CD14-positive monocyte (primary cell): ENCODE data around the gene MCRIP1. TPM values are rescaled to one million over a fixed set of nuclear protein-coding genes. Genes with fewer than 3 reads are reported as not detected.

Experiments
- DNase-seq, 3 donors: peaks; one replicate each; pipeline ENCODE4 v3.0.0-alpha.2; 2011 to 2022
- H2AFZ ChIP-seq: 2 replicates; pipeline ENCODE4 v1.6.0; 2012; ENCODE audit warnings: mild to moderate bottlenecking, low read depth, low read length, inconsistent platforms; ENCODE audit not compliant: insufficient read depth, poor library complexity, severe bottlenecking
- H3K27ac ChIP-seq, 2 donors: 1 replicate in 1 of 2; 2 replicates in 1 of 2; pipeline ENCODE4 v1.5.1; 2012 to 2013; ENCODE audit warnings: low read length in 2 of 2, control low read depth in 1 of 2, inconsistent platforms in 1 of 2, low read depth in 1 of 2, mild to moderate bottlenecking in 1 of 2
- H3K27me3 ChIP-seq, 2 donors: one replicate each; pipeline versions ENCODE4 v1.6.0 to v1.6.1; 2011 to 2013; ENCODE audit warnings: low read length in 2 of 2; ENCODE audit not compliant: control insufficient read depth in 2 of 2, insufficient read depth in 2 of 2
- H3K36me3 ChIP-seq, 2 donors: replicated peaks in 1 of 2; 1 replicate in 1 of 2; 2 replicates in 1 of 2; pipeline versions ENCODE4 v1.5.1 to v1.6.1; 2012 to 2013; ENCODE audit warnings: low read length in 2 of 2, control low read depth in 1 of 2, inconsistent platforms in 1 of 2, mild to moderate bottlenecking in 1 of 2; ENCODE audit not compliant: insufficient read depth in 2 of 2, control insufficient read depth in 1 of 2
- H3K4me1 ChIP-seq, 2 donors: 1 replicate in 1 of 2; 2 replicates in 1 of 2; pipeline versions ENCODE4 v1.5.1 to v1.6.1; 2012 to 2013; ENCODE audit warnings: low read length in 2 of 2, control low read depth in 1 of 2, inconsistent platforms in 1 of 2, mild to moderate bottlenecking in 1 of 2, moderate library complexity in 1 of 2; ENCODE audit not compliant: insufficient read depth in 2 of 2, control insufficient read depth in 1 of 2
- H3K4me2 ChIP-seq: replicated peaks from 2 replicates; pipeline ENCODE3; 2012; ENCODE audit warnings: low read length, moderate library complexity, mild to moderate bottlenecking; ENCODE audit not compliant: poor library complexity, severe bottlenecking; ENCODE audit errors: extremely low read depth
- H3K4me3 ChIP-seq, 3 experiments: fragments of 200-600 bp in 1 of 3; sonication (generic) in 1 of 3; replicated peaks in 1 of 3; 1 replicate in 2 of 3; 2 replicates in 1 of 3; pipeline ENCODE4 v1.5.1; 2011 to 2013; ENCODE audit warnings: low read length in 3 of 3, mild to moderate bottlenecking in 3 of 3, control low read depth in 2 of 3, low read depth in 2 of 3, inconsistent platforms in 1 of 3, moderate library complexity in 1 of 3
- H3K79me2 ChIP-seq: 2 replicates; pipeline ENCODE4 v1.6.0; 2012; ENCODE audit warnings: mild to moderate bottlenecking, control low read depth, inconsistent platforms, low read length, moderate library complexity; ENCODE audit not compliant: insufficient read depth
- H3K9ac ChIP-seq: 2 replicates; pipeline ENCODE4 v1.6.0; 2017; ENCODE audit warnings: low read length, mild to moderate bottlenecking; ENCODE audit not compliant: insufficient read depth, poor library complexity, severe bottlenecking
- H3K9me3 ChIP-seq, 2 donors: replicated peaks in 1 of 2; 1 replicate in 1 of 2; 2 replicates in 1 of 2; pipeline versions ENCODE4 v1.5.1 to v1.6.1; 2012 to 2013; ENCODE audit warnings: low read length in 2 of 2, control low read depth in 1 of 2; ENCODE audit not compliant: control insufficient read depth in 1 of 2, insufficient read depth in 1 of 2
- H4K20me1 ChIP-seq: 2 replicates; pipeline ENCODE4 v1.6.0; 2012; ENCODE audit warnings: mild to moderate bottlenecking, low read length, control low read depth, moderate library complexity; ENCODE audit not compliant: insufficient read depth
- H3K27ac Mint-ChIP-seq, 7 donors: one replicate each; pipeline ENCODE4 v1.8.0; 2020; ENCODE audit warnings: mild to moderate bottlenecking in 7 of 7, mixed read lengths in 7 of 7, moderate library complexity in 6 of 7, inconsistent platforms in 2 of 7
- H3K27me3 Mint-ChIP-seq, 3 donors: one replicate each; pipeline ENCODE4 v1.8.0; 2021 to 2022; ENCODE audit warnings: low read depth in 3 of 3, mild to moderate bottlenecking in 3 of 3, mixed read lengths in 3 of 3, moderate library complexity in 3 of 3, inconsistent platforms in 1 of 3
- H3K36me3 Mint-ChIP-seq, 2 donors: one replicate each; pipeline ENCODE4 v1.8.0; 2020; ENCODE audit warnings: mixed read lengths in 2 of 2, inconsistent platforms in 1 of 2, mild to moderate bottlenecking in 1 of 2
- H3K4me1 Mint-ChIP-seq: one replicate; pipeline ENCODE4 v1.8.0; 2020; ENCODE audit warnings: mild to moderate bottlenecking, mixed read lengths
- H3K4me3 Mint-ChIP-seq, 2 donors: one replicate each; pipeline ENCODE4 v1.8.0; 2020; ENCODE audit warnings: mild to moderate bottlenecking in 2 of 2, mixed read lengths in 2 of 2, moderate library complexity in 1 of 2
- H3K9me3 Mint-ChIP-seq, 7 donors: one replicate each; pipeline ENCODE4 v1.8.0; 2020 to 2022; ENCODE audit warnings: mixed read lengths in 7 of 7, mild to moderate bottlenecking in 6 of 7, moderate library complexity in 6 of 7, inconsistent platforms in 2 of 7
- CTCF ChIP-seq: fragments of 200-600 bp; IDR thresholded peaks from one replicate; pipeline ENCODE4 v1.8.0; 2022; ENCODE audit warnings: antibody characterized with exemption, mild to moderate bottlenecking
- WGBS: methylation state at CpG from one replicate; pipeline ENCODE4 v1.1.5; 2013; ENCODE audit warnings: missing lambda C conversion rate; ENCODE audit not compliant: insufficient coverage; 5-methylcytosine and 5-hydroxymethylcytosine counted together
- intact Hi-C, 2 donors: fragments of 100-400 bp; cut with micrococcal nuclease; formaldehyde crosslinking; loops; one replicate each; pipeline versions ENCODE4 v1.15.0 to v1.15.1; 2023
- polyA plus RNA-seq, 3 donors: library from polyadenylated mRNA; depleted of rRNA in 1 of 3; unstranded in 2 of 3; stranded (reverse) in 1 of 3; fragments of 300-500 nt in 2 of 3; fragments of >200 nt in 1 of 3; fragmentation: Illumina TruSeq in 2 of 3; gene quantifications; 1 replicate in 2 of 3; 2 replicates in 1 of 3; pipeline ENCODE4 v1.2.3, GENCODE V29; 2012 to 2021

The MCRIP1 gene
- polyA plus RNA-seq, 3 donors: 48.4 to 63.0 (median 48.5) TPM

GRCh38 chr17:81807210-81807719 lies 25.8 kb downstream of the MCRIP1 start:
- DNase-seq: no peak
- H2AFZ ChIP-seq: no peak overlapping the region
- no peaks in the 10 kb centered on the region for H3K79me2 ChIP-seq
- H3K4me1 ChIP-seq: no peaks in the 10 kb centered on the region
- H3K9ac ChIP-seq: no peak overlapping the region
- no peak overlapping the region for H3K4me3 ChIP-seq
- Mint-ChIP-seq H3K27ac (no peak overlapping the region), H3K9me3 (peaks cover 0 to 8% (median 2%) of the 10 kb centered on the region in 7 donors), H3K4me1 (no peaks in the 10 kb centered on the region), H3K27me3 (peaks cover 40 to 79% (median 62%) of the 10 kb centered on the region in 3 donors), H3K4me3 (no peak overlapping the region), H3K36me3 (no peaks in the 10 kb centered on the region)
- no peak overlapping the region for H3K4me2 ChIP-seq
- TF ChIP-seq CTCF: no peak
- 61% methylated on average over 18 of the region's 18 CpGs for WGBS
- H3K27ac ChIP-seq: no peak overlapping the region
- H3K9me3 ChIP-seq: peaks cover 4 to 10% of the 10 kb centered on the region in 2 donors
- H4K20me1 ChIP-seq: no peaks in the 10 kb centered on the region
- H3K27me3 ChIP-seq: peaks cover 13 to 58% of the 10 kb centered on the region in 2 donors
- H3K36me3 ChIP-seq: no peaks in the 10 kb centered on the region
- intact Hi-C loops: no loop called here

DNA sequence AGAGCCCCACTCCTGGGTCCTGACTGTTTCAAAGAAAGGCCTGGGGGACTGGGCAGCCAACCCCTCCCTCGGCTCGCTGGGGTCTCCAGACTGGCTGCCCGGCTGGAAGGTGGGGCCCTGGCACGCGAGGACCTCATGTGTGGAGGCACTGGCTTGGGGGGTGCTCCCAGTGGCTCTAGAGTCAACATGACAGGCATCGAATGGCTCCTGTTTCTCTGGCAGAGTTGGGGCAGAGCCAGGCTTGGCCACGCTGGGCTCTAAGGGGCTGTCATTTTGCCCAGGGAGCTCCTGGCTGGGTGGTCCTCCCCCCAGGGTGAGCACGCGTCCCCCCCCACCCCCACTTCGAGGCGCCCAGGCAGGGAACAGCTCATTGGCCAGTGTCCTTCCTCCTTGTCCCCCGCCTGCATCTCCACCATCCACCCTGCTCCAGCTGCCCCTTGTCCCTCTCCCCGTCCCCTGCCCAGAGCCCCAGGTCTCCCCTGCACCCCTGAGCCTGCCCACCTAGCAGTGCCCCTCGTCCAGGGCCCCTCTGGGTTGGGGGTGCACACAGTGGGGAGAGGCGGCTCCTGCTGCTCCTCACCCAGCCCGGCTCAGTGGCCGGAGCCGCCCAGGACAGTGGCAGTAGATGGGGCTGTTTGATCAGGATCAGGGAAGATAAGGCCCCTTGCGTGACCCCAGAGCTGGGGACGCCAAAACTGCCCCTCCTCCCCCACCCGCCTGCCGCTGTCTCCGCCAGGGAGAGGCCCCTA lies 26.5 kb downstream of the MCRIP1 start:
- Mint-ChIP-seq H3K27ac (no peak overlapping the region), H3K4me1 (no peaks in the 10 kb centered on the region), H3K9me3 (peaks cover 0 to 7% (median 2%) of the 10 kb centered on the region in 7 donors), H3K27me3 (peaks cover 46 to 83% (median 68%) of the 10 kb centered on the region in 3 donors), H3K4me3 (no peak overlapping the region), H3K36me3 (no peaks in the 10 kb centered on the region)
- WGBS: 38% methylated on average over 13 of the region's 23 CpGs
- H2AFZ ChIP-seq: no peak overlapping the region
- H4K20me1 ChIP-seq: no peaks in the 10 kb centered on the region
- no peak overlapping the region for H3K4me3 ChIP-seq
- no peak overlapping the region for H3K4me2 ChIP-seq
- no peaks in the 10 kb centered on the region for H3K36me3 ChIP-seq
- DNase-seq: no peak
- no peak for TF ChIP-seq CTCF
- intact Hi-C loops: no loop called here
- no peak overlapping the region for H3K9ac ChIP-seq
- peaks cover 4 to 11% of the 10 kb centered on the region in 2 donors for H3K9me3 ChIP-seq
- no peaks in the 10 kb centered on the region for H3K79me2 ChIP-seq
- no peak overlapping the region for H3K27ac ChIP-seq
- peaks cover 15 to 65% of the 10 kb centered on the region in 2 donors for H3K27me3 ChIP-seq
- H3K4me1 ChIP-seq: no peaks in the 10 kb centered on the region
